H1 (cell line): Measurements from ENCODE around the gene FANCE. TPM values are rescaled to one million over a fixed set of nuclear protein-coding genes. Genes with fewer than 3 reads are reported as not detected.

Experiments used
- CBX8 ChIP-seq: fragments of 300-800, 300-1000 bp; sonication (generic); IDR thresholded peaks from 2 replicates; pipeline ENCODE4 v1.7.1; 2016; ENCODE audit warnings: low read depth, low read length, borderline replicate concordance
- CHD7 ChIP-seq: fragments of 300-600 bp; sonication (generic); IDR thresholded peaks from 2 replicates; pipeline ENCODE4 v1.7.1; 2012; ENCODE audit warnings: low read length, moderate library complexity, mild to moderate bottlenecking, inconsistent platforms; ENCODE audit not compliant: insufficient replicate concordance
- FOSL1 ChIP-seq: IDR thresholded peaks from 2 replicates; pipeline ENCODE4 v1.6.1; 2011; ENCODE audit warnings: mild to moderate bottlenecking, low read depth, low read length, moderate library complexity; ENCODE audit not compliant: insufficient read depth
- HDAC2 ChIP-seq, 2 experiments: fragments of 300-600 bp in 1 of 2; sonication (generic) in 1 of 2; IDR thresholded peaks; 2 replicates each; pipeline ENCODE4 v1.6.1; 2011 to 2012; ENCODE audit warnings: low read depth in 2 of 2, low read length in 2 of 2, mild to moderate bottlenecking in 2 of 2, moderate library complexity in 2 of 2, borderline replicate concordance in 1 of 2, inconsistent platforms in 1 of 2
- JUND ChIP-seq: IDR thresholded peaks from 2 replicates; pipeline ENCODE4 v1.6.1; 2011; ENCODE audit warnings: mild to moderate bottlenecking, improper control_type of control experiment, low read length
- PHF8 ChIP-seq: fragments of 200-600 bp; sonication (generic); conservative IDR thresholded peaks from 2 replicates; pipeline ENCODE4 v1.7.1; 2012; ENCODE audit warnings: low read depth, mild to moderate bottlenecking, inconsistent platforms, low read length, moderate library complexity
- POLR2AphosphoS5 ChIP-seq: IDR thresholded peaks from 2 replicates; pipeline ENCODE4 v1.6.1; 2011; ENCODE audit warnings: low read depth, low read length
- RBBP5 ChIP-seq: IDR thresholded peaks from 2 replicates; pipeline ENCODE4 v1.7.1; 2012; ENCODE audit warnings: low read depth, mild to moderate bottlenecking, inconsistent platforms, low read length, moderate library complexity, borderline replicate concordance
- RXRA ChIP-seq: IDR thresholded peaks from 2 replicates; pipeline ENCODE4 v1.6.1; 2011; ENCODE audit warnings: low read depth, mild to moderate bottlenecking, low read length, moderate library complexity; ENCODE audit not compliant: insufficient read depth
- SP2 ChIP-seq: IDR thresholded peaks from 2 replicates; pipeline ENCODE4 v1.6.1; 2012; ENCODE audit warnings: mild to moderate bottlenecking, low read length, inconsistent platforms
- polyA plus RNA-seq, 7 experiments: library from polyadenylated mRNA; depleted of rRNA in 3 of 7; stranded (reverse) in 5 of 7; unstranded in 2 of 7; fragments of >200 nt in 5 of 7; fragments of 200-250 nt in 2 of 7; gene quantifications; 1 replicate in 5 of 7; 2 replicates in 1 of 7; 4 replicates in 1 of 7; pipeline versions ENCODE4 v1.2.1 to v1.2.3, GENCODE V29; 2011 to 2013; ENCODE audit warnings: missing spikeins in 2 of 7, mixed read lengths in 2 of 7
- total RNA-seq: library from RNA; stranded (reverse); fragmentation: NEBNext Ultra II Directional; extraction: Animal tissue kit (Norgen Biotek cat#: 25700); gene quantifications from 2 replicates; pipeline ENCODE4 v1.2.1, GENCODE V29; 2021

The FANCE gene
- total and polyA plus RNA-seq, 2 of the 8 experiments (the other 6 are each of a cell fraction or from before 2014, with no cell fraction given) = 16.1 to 17.0 TPM

GRCh38 chr6:35474131-35474941, 22.2 kb downstream of the FANCE start (continued):
- TF ChIP-seq CHD7 (no peak), HDAC2 (IDR thresholded peaks at IDR 0.05; ENCODE audit: borderline replicate concordance in 1 of 2, low read depth in 2 of 2, low read length in 2 of 2) (no peak), CBX8 (no peak), PHF8 (no peak), RBBP5 (no peak), JUND (no peak), RXRA (no peak), FOSL1 (no peak), SP2 (no peak), POLR2AphosphoS5 (peak; percentile 85)
